Heart left ventricle (tissue), 13 donors: ENCODE measurements around the gene TMEM8B.

Experiments used
- POLR2A ChIP-seq, 2 donors: fragments of 450-650 bp; IDR thresholded peaks; one replicate each; pipeline ENCODE4 v1.6.1; 2017; ENCODE audit warnings: antibody characterized with exemption in 2 of 2, mild to moderate bottlenecking in 2 of 2, moderate library complexity in 2 of 2
- TF ChIP-seq, protein P1 (sequence below), 12 donors: fragments of 200-600 bp; sonication (generic) in 4 of 12; IDR thresholded peaks; one replicate each; pipeline versions ENCODE4 v1.5.0 to v1.8.0; 2018 to 2022; ENCODE audit warnings: antibody characterized with exemption in 12 of 12, mild to moderate bottlenecking in 5 of 12
- donor health status: ischemic (EF 13 %, LVEDD 7.1; RV severe dilation, severe dysfunction).
- donor health status: DM: no; HTN: yes; CAD: no.
- donor health status: DM: no; HTN: no; CAD: no.
- donor health status: ischemic (EF 25% LVEDD 6.9; RV normal size, moderate dysfunction).
- donor health status: ischemic (EF 25% LVEDD 5.7; RV mildly dilated, moderate dysfunction).
- donor health status: ischemic (EF 35%, LVEDD 5.7; RV mildly dilated, moderate dysfunction).
- donor health status: nonischemic (EF 11% LVEDD 7.7; RV severe dilation, severe dysfunction).
- donor health status: DM: yes; HTN: yes; CAD: no.
- donor health status: PGD.
- donor health status: ischemic (EF 29% LVEDD 5.4; RV normal size, mild dysfunction).
- donor health status: nonischemic (EF 23%, LVEDD 6.1; RV moderate dilation, normal function).

DNA sequence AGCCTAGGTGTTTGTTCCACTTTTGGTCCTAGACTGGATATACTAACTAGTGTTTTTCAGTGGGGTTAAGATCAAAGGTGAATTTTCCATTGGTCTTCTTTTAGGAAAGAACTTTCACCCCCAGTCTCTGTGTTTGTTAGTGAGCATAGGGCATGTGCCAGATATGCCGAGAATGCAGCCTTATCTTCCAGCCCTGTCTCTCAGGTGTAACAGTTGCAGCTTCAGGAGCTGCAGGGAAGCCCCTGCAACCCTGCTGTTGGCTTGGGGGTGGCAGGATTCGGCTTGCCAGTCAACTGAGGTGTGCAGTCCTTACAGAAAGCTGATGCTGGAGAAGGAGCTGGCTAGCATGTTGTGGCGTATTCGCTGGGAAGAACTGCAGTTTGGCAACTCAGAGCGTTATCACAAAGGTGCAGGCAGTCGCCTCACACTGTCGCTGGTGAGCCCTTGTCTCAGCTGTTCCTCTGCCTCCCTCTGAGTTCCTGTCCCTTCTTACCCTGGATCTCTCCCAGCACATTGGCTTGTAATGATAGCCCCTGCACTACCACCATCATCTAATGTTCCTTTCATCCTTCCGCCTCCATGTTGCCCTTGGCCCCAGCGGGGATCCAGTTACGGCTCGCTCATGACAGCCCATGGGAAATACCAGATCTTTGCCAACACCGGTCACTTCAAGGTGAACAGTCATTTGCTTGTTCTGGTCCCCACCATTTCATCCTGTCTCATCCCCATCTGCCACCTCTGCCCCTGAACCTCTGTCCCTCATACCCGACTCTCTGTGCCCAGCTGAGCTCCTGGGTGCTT lies 27.5 kb upstream of the TMEM8B start:
- TF ChIP-seq, protein P1, sequence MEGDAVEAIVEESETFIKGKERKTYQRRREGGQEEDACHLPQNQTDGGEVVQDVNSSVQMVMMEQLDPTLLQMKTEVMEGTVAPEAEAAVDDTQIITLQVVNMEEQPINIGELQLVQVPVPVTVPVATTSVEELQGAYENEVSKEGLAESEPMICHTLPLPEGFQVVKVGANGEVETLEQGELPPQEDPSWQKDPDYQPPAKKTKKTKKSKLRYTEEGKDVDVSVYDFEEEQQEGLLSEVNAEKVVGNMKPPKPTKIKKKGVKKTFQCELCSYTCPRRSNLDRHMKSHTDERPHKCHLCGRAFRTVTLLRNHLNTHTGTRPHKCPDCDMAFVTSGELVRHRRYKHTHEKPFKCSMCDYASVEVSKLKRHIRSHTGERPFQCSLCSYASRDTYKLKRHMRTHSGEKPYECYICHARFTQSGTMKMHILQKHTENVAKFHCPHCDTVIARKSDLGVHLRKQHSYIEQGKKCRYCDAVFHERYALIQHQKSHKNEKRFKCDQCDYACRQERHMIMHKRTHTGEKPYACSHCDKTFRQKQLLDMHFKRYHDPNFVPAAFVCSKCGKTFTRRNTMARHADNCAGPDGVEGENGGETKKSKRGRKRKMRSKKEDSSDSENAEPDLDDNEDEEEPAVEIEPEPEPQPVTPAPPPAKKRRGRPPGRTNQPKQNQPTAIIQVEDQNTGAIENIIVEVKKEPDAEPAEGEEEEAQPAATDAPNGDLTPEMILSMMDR (IDR thresholded peaks at IDR 0.05), result no peak
- no peak for TF ChIP-seq POLR2A (IDR thresholded peaks at IDR 0.05)
